Right lobe of liver (tissue), 4 donors: ENCODE measurements around the gene SLC37A2.

ENCODE experiments used
- POLR2A ChIP-seq: fragments of 450-650 bp; IDR thresholded peaks from one replicate; pipeline ENCODE4 v1.6.1; 2017; ENCODE audit warnings: antibody characterized with exemption, mild to moderate bottlenecking
- TF ChIP-seq, protein P1 (sequence below), 4 donors: fragments of 200-600 bp in 3 of 4; fragments of 450-650 bp in 1 of 4; IDR thresholded peaks; one replicate each; pipeline versions ENCODE4 v1.5.1 to v1.8.0; 2016 to 2022; ENCODE audit warnings: antibody characterized with exemption in 4 of 4, mild to moderate bottlenecking in 2 of 4
- donor health status: DM: no; HTN: no; CAD: no.
- donor health status: DM: no; HTN: no; CAD: no.
- donor health status: DM: no; HTN: yes; CAD: no.

DNA sequence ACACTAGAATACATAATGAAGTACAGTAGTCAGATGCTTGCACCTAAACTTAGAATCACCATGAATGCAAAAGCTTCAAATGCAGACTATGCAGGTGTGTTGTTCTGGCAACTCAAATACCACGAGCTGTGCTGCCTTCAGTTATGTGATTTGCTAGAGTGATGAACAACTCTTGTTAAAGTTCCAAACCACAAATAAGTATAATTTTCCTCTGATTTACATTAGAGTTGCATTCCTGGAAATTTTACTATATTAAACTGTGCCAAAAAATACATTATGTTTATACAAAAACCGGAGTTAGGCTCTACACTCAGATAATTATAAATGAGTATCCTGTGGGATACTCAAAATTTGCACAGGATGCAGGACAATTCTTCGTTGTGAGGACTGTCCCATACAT is 45.4 kb downstream of the SLC37A2 start:
- TF ChIP-seq, protein P1, sequence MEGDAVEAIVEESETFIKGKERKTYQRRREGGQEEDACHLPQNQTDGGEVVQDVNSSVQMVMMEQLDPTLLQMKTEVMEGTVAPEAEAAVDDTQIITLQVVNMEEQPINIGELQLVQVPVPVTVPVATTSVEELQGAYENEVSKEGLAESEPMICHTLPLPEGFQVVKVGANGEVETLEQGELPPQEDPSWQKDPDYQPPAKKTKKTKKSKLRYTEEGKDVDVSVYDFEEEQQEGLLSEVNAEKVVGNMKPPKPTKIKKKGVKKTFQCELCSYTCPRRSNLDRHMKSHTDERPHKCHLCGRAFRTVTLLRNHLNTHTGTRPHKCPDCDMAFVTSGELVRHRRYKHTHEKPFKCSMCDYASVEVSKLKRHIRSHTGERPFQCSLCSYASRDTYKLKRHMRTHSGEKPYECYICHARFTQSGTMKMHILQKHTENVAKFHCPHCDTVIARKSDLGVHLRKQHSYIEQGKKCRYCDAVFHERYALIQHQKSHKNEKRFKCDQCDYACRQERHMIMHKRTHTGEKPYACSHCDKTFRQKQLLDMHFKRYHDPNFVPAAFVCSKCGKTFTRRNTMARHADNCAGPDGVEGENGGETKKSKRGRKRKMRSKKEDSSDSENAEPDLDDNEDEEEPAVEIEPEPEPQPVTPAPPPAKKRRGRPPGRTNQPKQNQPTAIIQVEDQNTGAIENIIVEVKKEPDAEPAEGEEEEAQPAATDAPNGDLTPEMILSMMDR (IDR thresholded peaks at IDR 0.05), result no peak
- no peak for TF ChIP-seq POLR2A
